ENCODE data around the gene SLC17A1. TPM values are rescaled to one million over a fixed set of nuclear protein-coding genes. Genes with fewer than 3 reads are reported as not detected.
A peak's percentile ranks its signal among the peaks of the same experiment; 100 is the strongest.

The SLC17A1 gene
- total RNA-seq, 1 donor from 2014 or later, result not detected

DNA sequence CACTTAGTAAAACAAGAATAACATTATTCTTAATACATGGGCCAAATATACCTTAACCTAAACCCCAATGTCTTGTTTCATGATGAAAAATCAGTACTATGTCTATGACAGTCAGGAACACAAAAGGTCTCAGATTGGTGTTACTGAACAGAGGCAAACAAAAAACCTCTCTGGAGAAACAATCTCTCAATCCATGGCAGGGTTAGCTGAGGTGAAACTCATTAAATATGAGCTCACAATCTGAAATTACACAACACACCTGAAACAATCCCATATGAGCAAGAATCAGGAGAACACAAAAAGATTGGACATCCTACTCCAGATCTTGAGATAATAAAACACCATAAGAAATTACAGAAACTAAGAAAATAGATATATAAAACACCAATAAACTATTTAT lies 83.8 kb downstream of the SLC17A1 start:
- Mint-ChIP-seq H3K4me1 (ENCODE audit: low read depth) (peaks cover 33% of the 10 kb centered on the region), H3K4me3 (ENCODE audit: low read depth) (peak overlapping the region; percentile 38), H3K27ac (peak overlapping the region; percentile 98), H3K9me3 (ENCODE audit: low read depth) (no peaks in the 10 kb centered on the region), H3K36me3 (ENCODE audit: insufficient read depth) (no peaks in the 10 kb centered on the region), H3K27me3 (no peaks in the 10 kb centered on the region)
- DNase-seq (ENCODE audit: low spot score, unreplicated experiment), result no peak
- TF ChIP-seq, protein P1, sequence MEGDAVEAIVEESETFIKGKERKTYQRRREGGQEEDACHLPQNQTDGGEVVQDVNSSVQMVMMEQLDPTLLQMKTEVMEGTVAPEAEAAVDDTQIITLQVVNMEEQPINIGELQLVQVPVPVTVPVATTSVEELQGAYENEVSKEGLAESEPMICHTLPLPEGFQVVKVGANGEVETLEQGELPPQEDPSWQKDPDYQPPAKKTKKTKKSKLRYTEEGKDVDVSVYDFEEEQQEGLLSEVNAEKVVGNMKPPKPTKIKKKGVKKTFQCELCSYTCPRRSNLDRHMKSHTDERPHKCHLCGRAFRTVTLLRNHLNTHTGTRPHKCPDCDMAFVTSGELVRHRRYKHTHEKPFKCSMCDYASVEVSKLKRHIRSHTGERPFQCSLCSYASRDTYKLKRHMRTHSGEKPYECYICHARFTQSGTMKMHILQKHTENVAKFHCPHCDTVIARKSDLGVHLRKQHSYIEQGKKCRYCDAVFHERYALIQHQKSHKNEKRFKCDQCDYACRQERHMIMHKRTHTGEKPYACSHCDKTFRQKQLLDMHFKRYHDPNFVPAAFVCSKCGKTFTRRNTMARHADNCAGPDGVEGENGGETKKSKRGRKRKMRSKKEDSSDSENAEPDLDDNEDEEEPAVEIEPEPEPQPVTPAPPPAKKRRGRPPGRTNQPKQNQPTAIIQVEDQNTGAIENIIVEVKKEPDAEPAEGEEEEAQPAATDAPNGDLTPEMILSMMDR (IDR thresholded peaks at IDR 0.05; ENCODE audit: unreplicated experiment), result no peak

DNA sequence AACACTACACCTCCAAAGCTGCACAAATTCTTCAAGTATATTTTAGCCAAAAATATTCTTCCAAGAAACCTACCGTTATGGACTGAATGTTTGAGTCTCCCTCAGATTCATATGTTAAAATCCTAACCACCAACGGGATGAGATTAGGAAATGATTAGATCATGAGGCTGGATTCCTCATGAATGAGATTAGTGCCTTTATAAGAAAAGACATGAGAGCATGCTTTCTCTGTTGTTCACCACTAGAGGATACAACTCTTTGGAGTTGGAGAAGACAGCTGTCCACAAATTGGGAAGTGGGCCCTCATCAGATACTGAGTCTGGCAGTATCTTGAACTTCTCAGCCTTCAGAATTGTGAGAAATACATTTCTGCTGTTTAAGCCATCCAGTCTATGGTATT lies 84.4 kb downstream of the SLC17A1 start:
- peaks cover 33% of the 10 kb centered on the region for H3K4me1 Mint-ChIP-seq (ENCODE audit: low read depth)
- H3K36me3 Mint-ChIP-seq (ENCODE audit: insufficient read depth), result no peaks in the 10 kb centered on the region
- TF ChIP-seq, protein P1 (IDR thresholded peaks at IDR 0.05; ENCODE audit: unreplicated experiment), result no peak

DNA sequence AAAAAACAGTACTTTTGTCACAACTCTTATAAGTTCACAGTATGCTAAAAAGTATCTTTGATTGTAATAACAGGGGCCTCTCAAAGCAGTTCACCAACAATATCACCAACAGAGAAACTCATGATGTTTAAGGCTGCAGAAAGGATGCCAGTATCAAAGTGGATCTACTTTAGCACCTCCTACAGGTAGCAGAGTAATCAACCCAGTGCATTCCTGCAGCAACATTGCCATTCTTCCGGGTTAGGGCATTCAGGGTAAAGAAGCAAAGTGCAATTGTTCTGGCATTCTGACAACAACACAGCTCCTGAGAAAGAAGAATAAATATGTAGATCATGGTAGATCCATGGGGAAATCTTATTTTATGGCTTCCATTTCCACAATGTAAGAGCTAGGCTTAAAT lies 84.9 kb downstream of the SLC17A1 start:
- peaks cover 33% of the 10 kb centered on the region for H3K4me1 Mint-ChIP-seq (ENCODE audit: low read depth)
- H3K9me3 Mint-ChIP-seq (ENCODE audit: low read depth), result peaks cover 2% of the 10 kb centered on the region
- H3K4me3 Mint-ChIP-seq (ENCODE audit: low read depth), result no peak overlapping the region
- TF ChIP-seq, protein P1 (IDR thresholded peaks at IDR 0.05; ENCODE audit: unreplicated experiment), result no peak
- DNase-seq (ENCODE audit: low spot score, unreplicated experiment), result no peak
- H3K27me3 Mint-ChIP-seq, result no peaks in the 10 kb centered on the region
- no peak overlapping the region for H3K27ac Mint-ChIP-seq
- H3K36me3 Mint-ChIP-seq (ENCODE audit: insufficient read depth), result no peaks in the 10 kb centered on the region

More for the DNA sequence above, 84.4 kb downstream of the SLC17A1 start:
- no peak for DNase-seq (ENCODE audit: low spot score, unreplicated experiment)
- H3K27ac Mint-ChIP-seq, result no peak overlapping the region
- no peaks in the 10 kb centered on the region for H3K9me3 Mint-ChIP-seq (ENCODE audit: low read depth)
- H3K4me3 Mint-ChIP-seq (ENCODE audit: low read depth), result no peak overlapping the region
- H3K27me3 Mint-ChIP-seq, result no peaks in the 10 kb centered on the region

DNA sequence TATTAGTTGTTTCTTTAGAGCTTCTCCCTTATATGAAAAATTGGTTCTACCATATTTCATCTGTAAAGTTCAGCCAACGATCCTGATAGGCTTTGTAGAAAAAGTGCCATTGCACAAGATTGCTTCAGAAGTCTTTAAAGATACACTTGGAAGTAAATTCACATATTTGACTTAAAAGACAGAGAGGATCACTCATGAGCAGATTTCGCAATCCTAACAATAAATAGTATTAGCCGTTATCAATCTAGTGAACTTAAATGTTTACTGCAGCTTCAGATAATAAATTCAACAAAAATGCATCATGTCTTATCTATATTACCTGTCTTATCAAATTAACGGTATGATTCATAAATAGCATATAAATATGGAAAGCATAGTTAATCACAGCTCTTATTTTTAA lies 86.0 kb downstream of the SLC17A1 start:
- H3K9me3 Mint-ChIP-seq (ENCODE audit: low read depth), result peaks cover 6% of the 10 kb centered on the region
- peaks cover 33% of the 10 kb centered on the region for H3K4me1 Mint-ChIP-seq (ENCODE audit: low read depth)
- H3K27ac Mint-ChIP-seq, result no peak overlapping the region
- no peaks in the 10 kb centered on the region for H3K27me3 Mint-ChIP-seq
- peaks cover under 1% of the 10 kb centered on the region for H3K36me3 Mint-ChIP-seq (ENCODE audit: insufficient read depth)
- H3K4me3 Mint-ChIP-seq (ENCODE audit: low read depth), result no peak overlapping the region
- no peak for DNase-seq (ENCODE audit: low spot score, unreplicated experiment)
- TF ChIP-seq, protein P1 (IDR thresholded peaks at IDR 0.05; ENCODE audit: unreplicated experiment), result no peak

DNA sequence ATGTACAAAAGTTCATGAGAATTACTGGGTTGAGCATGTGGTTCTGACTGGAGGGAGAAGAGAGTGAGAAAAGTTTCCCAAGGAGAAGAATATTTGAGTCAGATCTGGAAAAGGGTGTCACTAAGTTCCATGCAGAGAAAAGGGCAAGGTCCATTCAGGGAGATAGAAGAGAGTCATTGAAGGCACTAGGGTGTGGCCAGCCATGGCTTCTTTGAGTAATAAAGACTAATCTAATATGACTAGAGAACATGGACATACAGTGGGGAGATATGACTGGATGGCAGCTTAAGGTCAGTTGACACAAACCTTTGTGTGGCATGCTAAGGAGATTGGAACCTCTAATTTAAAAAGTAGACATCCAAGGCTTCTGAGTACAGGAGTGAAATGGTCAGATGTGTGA lies 88.0 kb downstream of the SLC17A1 start:
- TF ChIP-seq, protein P1 (IDR thresholded peaks at IDR 0.05; ENCODE audit: unreplicated experiment), result no peak
- Mint-ChIP-seq H3K36me3 (ENCODE audit: insufficient read depth) (peaks cover 2% of the 10 kb centered on the region), H3K27me3 (no peaks in the 10 kb centered on the region), H3K4me3 (ENCODE audit: low read depth) (no peak overlapping the region), H3K27ac (no peak overlapping the region), H3K9me3 (ENCODE audit: low read depth) (peaks cover 8% of the 10 kb centered on the region), H3K4me1 (ENCODE audit: low read depth) (peaks cover 20% of the 10 kb centered on the region)
- DNase-seq (ENCODE audit: low spot score, unreplicated experiment), result no peak

All from progenitor cell of endocrine pancreas (in vitro differentiated cells).